HEK293 (cell line): ENCODE data around the gene GAGE13.
"Not testable (repeated sequence)": the region's sequence is repeated elsewhere in the genome, so short reads cannot be mapped to it uniquely, and the experiment has no call there.

Experiments used
- ZEB2 ChIP-seq: fragments of 450-650 bp; formaldehyde crosslinking; IDR thresholded peaks from 2 replicates; pipeline ENCODE4 v1.5.1; 2016; ENCODE audit warnings: missing biosample characterization, missing genetic modification characterization
- ZNF133 ChIP-seq: fragments of 450-650 bp; formaldehyde crosslinking; IDR thresholded peaks from 2 replicates; pipeline ENCODE4 v1.5.1; 2016; ENCODE audit warnings: missing biosample characterization, missing genetic modification characterization
- ZNF175 ChIP-seq: fragments of 450-650 bp; formaldehyde crosslinking; IDR thresholded peaks from 2 replicates; pipeline ENCODE4 v1.5.1; 2016; ENCODE audit warnings: missing biosample characterization, missing genetic modification characterization
- ZNF24 ChIP-seq: fragments of 450-650 bp; formaldehyde crosslinking; IDR thresholded peaks from 2 replicates; pipeline ENCODE4 v1.5.1; 2016; ENCODE audit warnings: missing biosample characterization, missing genetic modification characterization
- ZNF335 ChIP-seq: fragments of 450-650 bp; formaldehyde crosslinking; conservative IDR thresholded peaks from 2 replicates; pipeline ENCODE4 v1.5.1; 2016; ENCODE audit warnings: missing biosample characterization, missing genetic modification characterization
- ZNF76 ChIP-seq: fragments of 450-650 bp; formaldehyde crosslinking; IDR thresholded peaks from 2 replicates; pipeline ENCODE4; 2016; ENCODE audit warnings: low read depth, missing biosample characterization, missing genetic modification characterization, borderline replicate concordance
- TF ChIP-seq, protein P1 (sequence below): IDR thresholded peaks from 2 replicates; pipeline ENCODE4 v1.6.1; 2011; ENCODE audit warnings: mild to moderate bottlenecking, low read depth, low read length, borderline replicate concordance
- TF ChIP-seq, protein P2 (sequence below): fragments of 450-650 bp; formaldehyde crosslinking; IDR thresholded peaks from 2 replicates; pipeline ENCODE4 v1.5.1; 2016; ENCODE audit warnings: missing biosample characterization, missing genetic modification characterization, borderline replicate concordance
- TF ChIP-seq, protein P3 (sequence below): fragments of 450-650 bp; formaldehyde crosslinking; IDR thresholded peaks from 2 replicates; pipeline ENCODE4 v1.5.1; 2016; ENCODE audit warnings: missing biosample characterization, missing genetic modification characterization
- TF ChIP-seq, protein P4 (sequence below): fragments of 450-650 bp; formaldehyde crosslinking; IDR thresholded peaks from 2 replicates; pipeline ENCODE4 v1.5.1; 2016; ENCODE audit warnings: missing biosample characterization, missing genetic modification characterization
- TF ChIP-seq, protein P5 (sequence below): fragments of 450-650 bp; formaldehyde crosslinking; IDR thresholded peaks from 2 replicates; pipeline ENCODE4 v1.5.1; 2016; ENCODE audit warnings: missing biosample characterization, missing genetic modification characterization
- TF ChIP-seq, protein P6 (sequence below): sonication (generic); formaldehyde crosslinking; IDR thresholded peaks from 2 replicates; pipeline ENCODE4 v1.8.1; 2022; ENCODE audit warnings: mild to moderate bottlenecking, moderate library complexity, missing genetic modification reagents

DNA sequence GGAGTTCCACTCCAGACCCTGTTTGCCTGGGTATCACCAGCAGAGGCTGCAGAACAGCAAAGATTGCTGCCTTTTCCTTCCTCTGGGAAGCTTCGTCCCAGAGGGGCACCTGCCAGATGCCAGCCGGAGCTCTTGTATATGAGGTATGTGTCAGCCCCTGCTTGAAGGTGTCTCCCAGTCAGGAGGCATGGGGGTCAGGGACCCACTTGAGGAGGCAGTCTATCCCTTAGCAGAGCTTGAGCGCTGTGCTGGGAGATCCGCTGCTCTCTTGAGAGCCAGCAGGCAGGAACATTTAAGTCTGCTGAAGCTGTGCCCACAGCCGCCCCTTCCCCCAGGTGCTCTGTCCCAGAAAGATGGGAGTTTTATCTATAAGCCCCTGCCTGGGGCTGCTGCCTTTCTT is 32.1 kb upstream of the GAGE13 start:
- TF ChIP-seq, protein P1, sequence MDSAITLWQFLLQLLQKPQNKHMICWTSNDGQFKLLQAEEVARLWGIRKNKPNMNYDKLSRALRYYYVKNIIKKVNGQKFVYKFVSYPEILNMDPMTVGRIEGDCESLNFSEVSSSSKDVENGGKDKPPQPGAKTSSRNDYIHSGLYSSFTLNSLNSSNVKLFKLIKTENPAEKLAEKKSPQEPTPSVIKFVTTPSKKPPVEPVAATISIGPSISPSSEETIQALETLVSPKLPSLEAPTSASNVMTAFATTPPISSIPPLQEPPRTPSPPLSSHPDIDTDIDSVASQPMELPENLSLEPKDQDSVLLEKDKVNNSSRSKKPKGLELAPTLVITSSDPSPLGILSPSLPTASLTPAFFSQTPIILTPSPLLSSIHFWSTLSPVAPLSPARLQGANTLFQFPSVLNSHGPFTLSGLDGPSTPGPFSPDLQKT: not testable (repeated sequence)
- TF ChIP-seq ZEB2 (tag by site-specific recombination); ZNF175; ZNF133 (tag by site-specific recombination); ZNF76 (tag by site-specific recombination); ZNF335 (tag by site-specific recombination); ZNF24 (tag by site-specific recombination): not testable (repeated sequence)
- TF ChIP-seq, protein P2, sequence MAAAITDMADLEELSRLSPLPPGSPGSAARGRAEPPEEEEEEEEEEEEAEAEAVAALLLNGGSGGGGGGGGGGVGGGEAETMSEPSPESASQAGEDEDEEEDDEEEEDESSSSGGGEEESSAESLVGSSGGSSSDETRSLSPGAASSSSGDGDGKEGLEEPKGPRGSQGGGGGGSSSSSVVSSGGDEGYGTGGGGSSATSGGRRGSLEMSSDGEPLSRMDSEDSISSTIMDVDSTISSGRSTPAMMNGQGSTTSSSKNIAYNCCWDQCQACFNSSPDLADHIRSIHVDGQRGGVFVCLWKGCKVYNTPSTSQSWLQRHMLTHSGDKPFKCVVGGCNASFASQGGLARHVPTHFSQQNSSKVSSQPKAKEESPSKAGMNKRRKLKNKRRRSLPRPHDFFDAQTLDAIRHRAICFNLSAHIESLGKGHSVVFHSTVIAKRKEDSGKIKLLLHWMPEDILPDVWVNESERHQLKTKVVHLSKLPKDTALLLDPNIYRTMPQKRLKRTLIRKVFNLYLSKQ (tag by site-specific recombination): not testable (repeated sequence)
- TF ChIP-seq, protein P3, sequence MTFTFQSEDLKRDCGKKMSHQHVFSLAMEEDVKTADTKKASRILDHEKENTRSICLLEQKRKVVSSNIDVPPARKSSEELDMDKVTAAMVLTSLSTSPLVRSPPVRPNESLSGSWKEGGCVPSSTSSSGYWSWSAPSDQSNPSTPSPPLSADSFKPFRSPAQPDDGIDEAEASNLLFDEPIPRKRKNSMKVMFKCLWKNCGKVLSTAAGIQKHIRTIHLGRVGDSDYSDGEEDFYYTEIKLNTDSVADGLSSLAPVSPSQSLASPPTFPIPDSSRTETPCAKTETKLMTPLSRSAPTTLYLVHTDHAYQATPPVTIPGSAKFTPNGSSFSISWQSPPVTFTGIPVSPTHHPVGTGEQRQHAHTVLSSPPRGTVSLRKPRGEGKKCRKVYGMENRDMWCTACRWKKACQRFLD (tag by site-specific recombination): not testable (repeated sequence)
- TF ChIP-seq, protein P4, sequence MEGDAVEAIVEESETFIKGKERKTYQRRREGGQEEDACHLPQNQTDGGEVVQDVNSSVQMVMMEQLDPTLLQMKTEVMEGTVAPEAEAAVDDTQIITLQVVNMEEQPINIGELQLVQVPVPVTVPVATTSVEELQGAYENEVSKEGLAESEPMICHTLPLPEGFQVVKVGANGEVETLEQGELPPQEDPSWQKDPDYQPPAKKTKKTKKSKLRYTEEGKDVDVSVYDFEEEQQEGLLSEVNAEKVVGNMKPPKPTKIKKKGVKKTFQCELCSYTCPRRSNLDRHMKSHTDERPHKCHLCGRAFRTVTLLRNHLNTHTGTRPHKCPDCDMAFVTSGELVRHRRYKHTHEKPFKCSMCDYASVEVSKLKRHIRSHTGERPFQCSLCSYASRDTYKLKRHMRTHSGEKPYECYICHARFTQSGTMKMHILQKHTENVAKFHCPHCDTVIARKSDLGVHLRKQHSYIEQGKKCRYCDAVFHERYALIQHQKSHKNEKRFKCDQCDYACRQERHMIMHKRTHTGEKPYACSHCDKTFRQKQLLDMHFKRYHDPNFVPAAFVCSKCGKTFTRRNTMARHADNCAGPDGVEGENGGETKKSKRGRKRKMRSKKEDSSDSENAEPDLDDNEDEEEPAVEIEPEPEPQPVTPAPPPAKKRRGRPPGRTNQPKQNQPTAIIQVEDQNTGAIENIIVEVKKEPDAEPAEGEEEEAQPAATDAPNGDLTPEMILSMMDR: not testable (repeated sequence)
- TF ChIP-seq, protein P5, sequence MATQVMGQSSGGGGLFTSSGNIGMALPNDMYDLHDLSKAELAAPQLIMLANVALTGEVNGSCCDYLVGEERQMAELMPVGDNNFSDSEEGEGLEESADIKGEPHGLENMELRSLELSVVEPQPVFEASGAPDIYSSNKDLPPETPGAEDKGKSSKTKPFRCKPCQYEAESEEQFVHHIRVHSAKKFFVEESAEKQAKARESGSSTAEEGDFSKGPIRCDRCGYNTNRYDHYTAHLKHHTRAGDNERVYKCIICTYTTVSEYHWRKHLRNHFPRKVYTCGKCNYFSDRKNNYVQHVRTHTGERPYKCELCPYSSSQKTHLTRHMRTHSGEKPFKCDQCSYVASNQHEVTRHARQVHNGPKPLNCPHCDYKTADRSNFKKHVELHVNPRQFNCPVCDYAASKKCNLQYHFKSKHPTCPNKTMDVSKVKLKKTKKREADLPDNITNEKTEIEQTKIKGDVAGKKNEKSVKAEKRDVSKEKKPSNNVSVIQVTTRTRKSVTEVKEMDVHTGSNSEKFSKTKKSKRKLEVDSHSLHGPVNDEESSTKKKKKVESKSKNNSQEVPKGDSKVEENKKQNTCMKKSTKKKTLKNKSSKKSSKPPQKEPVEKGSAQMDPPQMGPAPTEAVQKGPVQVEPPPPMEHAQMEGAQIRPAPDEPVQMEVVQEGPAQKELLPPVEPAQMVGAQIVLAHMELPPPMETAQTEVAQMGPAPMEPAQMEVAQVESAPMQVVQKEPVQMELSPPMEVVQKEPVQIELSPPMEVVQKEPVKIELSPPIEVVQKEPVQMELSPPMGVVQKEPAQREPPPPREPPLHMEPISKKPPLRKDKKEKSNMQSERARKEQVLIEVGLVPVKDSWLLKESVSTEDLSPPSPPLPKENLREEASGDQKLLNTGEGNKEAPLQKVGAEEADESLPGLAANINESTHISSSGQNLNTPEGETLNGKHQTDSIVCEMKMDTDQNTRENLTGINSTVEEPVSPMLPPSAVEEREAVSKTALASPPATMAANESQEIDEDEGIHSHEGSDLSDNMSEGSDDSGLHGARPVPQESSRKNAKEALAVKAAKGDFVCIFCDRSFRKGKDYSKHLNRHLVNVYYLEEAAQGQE: not testable (repeated sequence)
- TF ChIP-seq, protein P6, sequence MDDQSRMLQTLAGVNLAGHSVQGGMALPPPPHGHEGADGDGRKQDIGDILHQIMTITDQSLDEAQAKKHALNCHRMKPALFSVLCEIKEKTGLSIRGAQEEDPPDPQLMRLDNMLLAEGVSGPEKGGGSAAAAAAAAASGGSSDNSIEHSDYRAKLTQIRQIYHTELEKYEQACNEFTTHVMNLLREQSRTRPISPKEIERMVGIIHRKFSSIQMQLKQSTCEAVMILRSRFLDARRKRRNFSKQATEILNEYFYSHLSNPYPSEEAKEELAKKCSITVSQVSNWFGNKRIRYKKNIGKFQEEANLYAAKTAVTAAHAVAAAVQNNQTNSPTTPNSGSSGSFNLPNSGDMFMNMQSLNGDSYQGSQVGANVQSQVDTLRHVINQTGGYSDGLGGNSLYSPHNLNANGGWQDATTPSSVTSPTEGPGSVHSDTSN (CRISPR knock-in tag): not testable (repeated sequence)
